Measurements from ENCODE around the gene UBASH3B.

DNA sequence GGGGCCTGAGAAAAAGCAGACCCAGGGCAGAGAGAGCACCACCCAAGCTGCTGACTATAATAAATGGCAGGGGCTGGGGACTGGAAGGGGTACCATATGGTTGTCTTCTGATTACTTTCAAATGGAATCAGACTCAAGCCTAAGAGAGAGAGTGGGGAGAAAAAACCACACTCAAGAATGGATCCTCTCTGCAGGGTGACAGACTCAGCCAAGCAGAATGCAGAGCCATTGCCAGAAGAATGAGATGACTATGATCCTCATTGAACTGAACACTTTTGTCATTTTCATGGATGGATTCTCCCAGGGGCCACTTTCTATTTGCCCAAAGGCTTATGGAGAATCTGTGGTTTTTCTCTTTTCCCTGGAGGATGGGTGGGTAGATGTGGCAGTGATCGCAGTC lies 8.7 kb downstream of the UBASH3B start:
- TF ChIP-seq CTCF (IDR thresholded peaks at IDR 0.05; ENCODE audit: poor library complexity) (no peak), EZH2 (IDR thresholded peaks at IDR 0.05; ENCODE audit: borderline replicate concordance) (no peak)
